ENCODE measurements around the gene GGT6. TPM values are rescaled to one million over a fixed set of nuclear protein-coding genes. Genes with fewer than 3 reads are reported as not detected.

The GGT6 gene
- total RNA-seq, 1 experiment from 2014 or later, result not detected

GRCh38 chr17:4588898-4589625 lies 28.7 kb upstream of the GGT6 start:
- Histone ChIP-seq H3K9ac (ENCODE audit: low read length) (no peak overlapping the region), H3K9me2 (replicated peaks; ENCODE audit: low read length) (no peaks in the 10 kb centered on the region), H2AFZ (ENCODE audit: low read length) (no peak overlapping the region), H3K4me1 (ENCODE audit: insufficient read depth, low read length) (no peaks in the 10 kb centered on the region), H3K4me2 (ENCODE audit: low read length) (no peak overlapping the region), H3F3A (ENCODE audit: low read length, unreplicated experiment) (no peaks in the 10 kb centered on the region), H3K79me2 (ENCODE audit: low read length) (no peaks in the 10 kb centered on the region), H3K27ac (ENCODE audit: low read length) (no peak overlapping the region), H3K4me3 (ENCODE audit: low read length) (no peak overlapping the region), H4K20me1 (ENCODE audit: low read length) (no peaks in the 10 kb centered on the region), H3K27me3 (ENCODE audit: low read length) (peaks cover 20% of the 10 kb centered on the region), H3K9me3 (ENCODE audit: low read length) (no peaks in the 10 kb centered on the region), H3K36me3 (ENCODE audit: low read depth, low read length) (no peaks in the 10 kb centered on the region)
- DNase-seq, result no peak
- BruUV-seq (replicated peaks), result no TSS peak
- no peak for TF ChIP-seq EZH2 (IDR thresholded peaks at IDR 0.05; ENCODE audit: low read length, unreplicated experiment)
- TF ChIP-seq CTCF (conservative IDR thresholded peaks at IDR 0.05; ENCODE audit: low read depth, low read length), result no peak
- TF ChIP-seq EZH2phosphoT487 (IDR thresholded peaks at IDR 0.05; ENCODE audit: borderline replicate concordance, low read length), result no peak
- no peak for ATAC-seq
- ChIA-PET POLR2A (ENCODE audit: unreplicated experiment) (no interaction called here), CTCF (no interaction called here)
- intact Hi-C loops (cut with micrococcal nuclease), result no loop called here

- Histone ChIP-seq H3K4me2 (ENCODE audit: low read length) (no peak overlapping the region), H4K20me1 (ENCODE audit: low read length) (no peaks in the 10 kb centered on the region), H3K4me1 (ENCODE audit: insufficient read depth, low read length) (no peaks in the 10 kb centered on the region), H3K27ac (ENCODE audit: low read length) (no peak overlapping the region), H3K9me2 (replicated peaks; ENCODE audit: low read length) (no peaks in the 10 kb centered on the region), H3K79me2 (ENCODE audit: low read length) (no peaks in the 10 kb centered on the region), H3F3A (ENCODE audit: low read length, unreplicated experiment) (no peaks in the 10 kb centered on the region), H3K9ac (ENCODE audit: low read length) (no peak overlapping the region), H3K4me3 (ENCODE audit: low read length) (no peak overlapping the region), H3K36me3 (ENCODE audit: low read depth, low read length) (no peaks in the 10 kb centered on the region), H3K27me3 (ENCODE audit: low read length) (peaks cover 26% of the 10 kb centered on the region), H2AFZ (ENCODE audit: low read length) (no peak overlapping the region), H3K9me3 (ENCODE audit: low read length) (no peaks in the 10 kb centered on the region)
- no peak for ATAC-seq
- BruUV-seq (replicated peaks), result no TSS peak
- TF ChIP-seq EZH2 (IDR thresholded peaks at IDR 0.05; ENCODE audit: low read length, unreplicated experiment) (no peak), EZH2phosphoT487 (IDR thresholded peaks at IDR 0.05; ENCODE audit: borderline replicate concordance, low read length) (no peak), CTCF (conservative IDR thresholded peaks at IDR 0.05; ENCODE audit: low read depth, low read length) (no peak)
- ChIA-PET CTCF (no interaction called here), POLR2A (ENCODE audit: unreplicated experiment) (no interaction called here)
- DNase-seq, result no peak
- intact Hi-C loops (cut with micrococcal nuclease), result no loop called here
Measured at GRCh38 chr17:4588391-4588790, 28.0 kb upstream of the GGT6 start.

- Histone ChIP-seq H3K79me2 (ENCODE audit: low read length) (no peaks in the 10 kb centered on the region), H3K4me2 (ENCODE audit: low read length) (no peak overlapping the region), H3K9me3 (ENCODE audit: low read length) (no peaks in the 10 kb centered on the region), H3K27ac (ENCODE audit: low read length) (no peak overlapping the region), H3K27me3 (ENCODE audit: low read length) (peaks cover 32% of the 10 kb centered on the region), H3K4me3 (ENCODE audit: low read length) (no peak overlapping the region), H3F3A (ENCODE audit: low read length, unreplicated experiment) (no peaks in the 10 kb centered on the region), H3K9ac (ENCODE audit: low read length) (no peak overlapping the region), H3K9me2 (replicated peaks; ENCODE audit: low read length) (no peaks in the 10 kb centered on the region), H2AFZ (ENCODE audit: low read length) (no peak overlapping the region), H3K36me3 (ENCODE audit: low read depth, low read length) (no peaks in the 10 kb centered on the region), H4K20me1 (ENCODE audit: low read length) (no peaks in the 10 kb centered on the region), H3K4me1 (ENCODE audit: insufficient read depth, low read length) (no peaks in the 10 kb centered on the region)
- ATAC-seq, result no peak
- TF ChIP-seq EZH2phosphoT487 (IDR thresholded peaks at IDR 0.05; ENCODE audit: borderline replicate concordance, low read length) (no peak), CTCF (conservative IDR thresholded peaks at IDR 0.05; ENCODE audit: low read depth, low read length) (no peak), EZH2 (IDR thresholded peaks at IDR 0.05; ENCODE audit: low read length, unreplicated experiment) (no peak)
- ChIA-PET POLR2A (ENCODE audit: unreplicated experiment) (no interaction called here), CTCF (no interaction called here)
- intact Hi-C loops (cut with micrococcal nuclease), result no loop called here
- no TSS peak for BruUV-seq (replicated peaks)
- no peak for DNase-seq
Measured at GRCh38 chr17:4587803-4588202, 27.4 kb upstream of the GGT6 start.

Measured in PC-3 (cell line).